ENCODE data around the gene CALCOCO1.

GRCh38 chr12:53733807-53734200 is 6.6 kb upstream of the CALCOCO1 start:
- TF ChIP-seq CTCF (IDR thresholded peaks at IDR 0.05; ENCODE audit: insufficient read depth, low read length, poor library complexity, severe bottlenecking) (no peak), EZH2phosphoT487 (conservative IDR thresholded peaks at IDR 0.05; ENCODE audit: low read length) (no peak)
